Measurements from ENCODE around the gene ARHGEF4. TPM values are rescaled to one million over a fixed set of nuclear protein-coding genes. Genes with fewer than 3 reads are reported as not detected.

Gene ARHGEF4
- total RNA-seq, 1 donor from 2014 or later = 9.1 TPM

DNA sequence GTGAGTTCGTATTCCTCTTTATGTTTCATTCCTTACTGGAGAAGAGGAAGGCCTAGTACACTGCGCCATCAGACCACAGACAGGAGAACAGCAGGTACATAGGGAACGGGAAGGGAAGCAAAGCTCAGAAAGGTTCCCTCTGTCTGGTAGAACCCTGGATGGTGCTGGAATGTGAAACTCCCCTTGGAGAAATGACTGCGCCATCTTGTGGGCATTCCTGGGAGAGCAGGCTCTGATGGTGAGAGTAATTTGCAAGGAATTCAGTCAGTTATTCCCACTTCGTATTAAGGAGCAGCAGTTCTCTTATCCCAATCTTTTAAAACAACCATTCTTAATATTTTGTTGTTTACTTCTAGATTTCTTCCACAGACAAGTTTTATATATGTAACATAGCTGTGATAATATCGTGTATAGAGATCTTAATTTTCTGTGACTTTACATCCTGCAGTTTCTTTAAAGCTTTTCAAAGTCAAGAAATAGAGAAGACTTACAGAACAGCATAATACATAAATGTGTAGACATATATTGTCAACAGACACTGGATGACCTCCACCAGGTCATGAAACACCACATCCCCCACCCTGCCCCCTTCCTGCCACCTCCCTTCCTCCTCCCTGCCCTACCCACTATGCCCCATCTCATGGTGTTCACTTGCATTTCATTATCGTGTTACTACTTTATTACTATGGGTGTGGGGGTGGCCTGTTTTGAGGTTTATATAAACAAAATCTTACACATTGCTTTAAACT lies 83.9 kb downstream of the ARHGEF4 start:
- peaks cover 12% of the 10 kb centered on the region for H3K27me3 ChIP-seq (ENCODE audit: low read depth)
- TF ChIP-seq, protein P1, sequence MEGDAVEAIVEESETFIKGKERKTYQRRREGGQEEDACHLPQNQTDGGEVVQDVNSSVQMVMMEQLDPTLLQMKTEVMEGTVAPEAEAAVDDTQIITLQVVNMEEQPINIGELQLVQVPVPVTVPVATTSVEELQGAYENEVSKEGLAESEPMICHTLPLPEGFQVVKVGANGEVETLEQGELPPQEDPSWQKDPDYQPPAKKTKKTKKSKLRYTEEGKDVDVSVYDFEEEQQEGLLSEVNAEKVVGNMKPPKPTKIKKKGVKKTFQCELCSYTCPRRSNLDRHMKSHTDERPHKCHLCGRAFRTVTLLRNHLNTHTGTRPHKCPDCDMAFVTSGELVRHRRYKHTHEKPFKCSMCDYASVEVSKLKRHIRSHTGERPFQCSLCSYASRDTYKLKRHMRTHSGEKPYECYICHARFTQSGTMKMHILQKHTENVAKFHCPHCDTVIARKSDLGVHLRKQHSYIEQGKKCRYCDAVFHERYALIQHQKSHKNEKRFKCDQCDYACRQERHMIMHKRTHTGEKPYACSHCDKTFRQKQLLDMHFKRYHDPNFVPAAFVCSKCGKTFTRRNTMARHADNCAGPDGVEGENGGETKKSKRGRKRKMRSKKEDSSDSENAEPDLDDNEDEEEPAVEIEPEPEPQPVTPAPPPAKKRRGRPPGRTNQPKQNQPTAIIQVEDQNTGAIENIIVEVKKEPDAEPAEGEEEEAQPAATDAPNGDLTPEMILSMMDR (IDR thresholded peaks at IDR 0.05) = peak; percentile 75
- no peaks in the 10 kb centered on the region for H3K4me1 ChIP-seq
- H3K4me3 ChIP-seq = no peak overlapping the region
- intact Hi-C loops (cut with DNase I) = no loop called here
- no peaks in the 10 kb centered on the region for H3K36me3 ChIP-seq
- peak; percentile 50 to 75 for ATAC-seq
- H3K9me3 ChIP-seq = no peaks in the 10 kb centered on the region
- H3K27ac ChIP-seq = no peak overlapping the region
- peak; percentile 62 for DNase-seq

DNA sequence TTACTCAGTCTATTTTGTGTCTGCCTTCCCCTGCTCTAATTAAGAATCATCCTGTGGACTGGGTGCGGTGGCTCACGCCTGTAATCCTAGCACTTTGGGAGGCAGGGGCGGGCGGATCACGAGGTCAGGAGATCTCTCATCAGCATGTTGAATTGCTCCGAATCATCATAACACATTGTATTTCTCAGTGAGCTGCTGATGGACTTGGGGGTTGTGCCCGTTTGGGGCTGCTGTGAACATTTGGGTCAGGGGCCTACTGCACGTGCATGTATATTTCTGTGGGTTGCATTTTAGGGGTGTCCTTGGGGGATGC lies 84.4 kb downstream of the ARHGEF4 start:
- Histone ChIP-seq H3K4me3 (no peak overlapping the region), H3K27ac (no peak overlapping the region), H3K9me3 (no peaks in the 10 kb centered on the region), H3K4me1 (no peaks in the 10 kb centered on the region), H3K36me3 (no peaks in the 10 kb centered on the region), H3K27me3 (ENCODE audit: low read depth) (peaks cover 7% of the 10 kb centered on the region)
- intact Hi-C loops (cut with DNase I) = no loop called here
- TF ChIP-seq, protein P1 (IDR thresholded peaks at IDR 0.05) = no peak
- DNase-seq = no peak
- ATAC-seq = no peak

DNA sequence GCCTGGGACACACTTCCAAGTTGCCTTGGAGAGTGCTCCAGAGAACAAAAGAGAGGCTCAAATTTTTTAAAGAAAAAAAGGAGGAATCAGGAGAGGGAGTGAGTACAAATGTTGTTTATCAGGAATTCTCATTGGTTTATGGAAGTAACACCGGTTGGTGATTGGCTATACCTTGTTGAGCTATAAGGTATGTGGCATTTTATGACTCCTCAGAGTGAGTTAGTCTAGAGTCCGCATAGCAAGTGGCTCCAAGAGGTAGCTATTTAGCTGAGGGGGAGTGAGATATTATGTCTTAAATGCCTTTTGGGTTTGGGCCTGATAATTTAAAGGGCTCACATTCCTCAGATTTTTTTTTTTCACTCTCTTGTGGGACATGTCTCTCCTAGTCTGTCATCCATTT lies 85.7 kb downstream of the ARHGEF4 start:
- H3K36me3 ChIP-seq = no peaks in the 10 kb centered on the region
- intact Hi-C loops (cut with DNase I) = no loop called here
- no peaks in the 10 kb centered on the region for H3K27me3 ChIP-seq (ENCODE audit: low read depth)

DNA sequence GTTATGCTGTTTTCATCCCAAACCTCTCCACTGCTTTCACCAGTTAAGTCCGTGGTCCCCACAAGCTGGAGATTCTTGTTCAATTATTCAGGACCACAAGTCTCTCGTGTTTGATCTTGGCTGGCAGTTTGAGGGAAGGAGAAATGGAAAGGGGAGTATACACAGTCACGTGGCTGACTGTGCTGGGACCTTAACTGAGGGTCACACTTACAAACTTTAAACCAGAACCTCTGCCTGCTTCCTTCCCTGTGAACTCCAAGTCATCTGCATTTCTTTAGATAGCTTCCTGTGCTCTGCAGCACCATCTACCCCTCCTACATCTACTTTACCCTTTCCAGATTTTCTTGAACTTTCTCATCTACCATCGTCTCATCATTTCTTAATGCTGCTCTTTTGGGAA lies 91.7 kb downstream of the ARHGEF4 start:
- H3K4me3 ChIP-seq = no peak overlapping the region
- no peak overlapping the region for H3K27ac ChIP-seq
- H3K9me3 ChIP-seq = peaks cover 5% of the 10 kb centered on the region
- no peaks in the 10 kb centered on the region for H3K36me3 ChIP-seq
- H3K4me1 ChIP-seq = no peaks in the 10 kb centered on the region
- intact Hi-C loops (cut with DNase I) = no loop called here
- DNase-seq (no peak), ATAC-seq (no peak)
- TF ChIP-seq, protein P1 (IDR thresholded peaks at IDR 0.05) = no peak
- H3K27me3 ChIP-seq (ENCODE audit: low read depth) = no peaks in the 10 kb centered on the region

More for the DNA sequence above, 85.7 kb downstream of the ARHGEF4 start:
- DNase-seq (no peak), ATAC-seq (no peak)
- Histone ChIP-seq H3K27ac (no peak overlapping the region), H3K4me3 (no peak overlapping the region), H3K9me3 (no peaks in the 10 kb centered on the region), H3K4me1 (no peaks in the 10 kb centered on the region)
- TF ChIP-seq, protein P1 (IDR thresholded peaks at IDR 0.05) = no peak

DNA sequence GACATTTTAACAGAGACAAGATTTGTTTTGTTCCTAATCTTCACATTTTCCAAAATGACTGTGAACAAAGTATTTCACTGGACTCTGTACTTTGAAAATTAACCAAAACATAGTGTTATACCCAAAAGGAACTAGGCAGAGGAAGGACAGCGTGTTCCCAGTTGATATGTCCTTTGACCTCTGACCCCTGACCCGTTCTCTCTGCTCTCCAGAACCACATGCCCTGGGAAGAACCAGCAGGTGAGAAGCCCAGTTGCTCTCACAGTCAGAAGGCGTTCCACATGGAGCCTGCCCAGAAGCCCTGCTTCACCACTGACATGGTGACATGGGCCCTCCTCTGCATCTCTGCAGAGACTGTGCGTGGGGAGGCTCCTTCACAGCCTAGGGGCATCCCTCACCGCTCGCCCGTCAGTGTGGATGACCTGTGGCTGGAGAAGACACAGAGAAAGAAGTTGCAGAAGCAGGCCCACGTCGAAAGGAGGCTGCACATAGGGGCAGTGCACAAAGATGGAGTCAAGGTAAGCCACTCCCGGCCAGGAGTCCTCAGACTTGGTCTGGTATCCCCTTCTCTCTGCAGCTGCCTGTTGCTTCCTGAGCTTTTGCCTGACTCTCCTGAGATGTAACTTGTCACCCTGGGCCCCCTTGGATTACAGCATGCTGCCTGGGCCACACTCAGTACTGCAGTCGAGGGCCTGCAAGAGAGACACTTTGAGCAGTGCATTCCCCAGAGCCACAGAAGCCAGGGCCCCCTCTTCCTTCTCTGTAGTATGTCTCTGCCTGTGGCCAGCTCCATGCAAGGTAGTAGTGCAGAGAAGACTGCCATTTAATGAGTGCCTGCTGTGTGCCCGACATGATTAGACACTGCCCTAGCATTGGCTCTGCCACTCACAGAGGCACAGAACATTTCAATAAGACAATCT lies 94.3 kb downstream of the ARHGEF4 start:
- intact Hi-C loops (cut with DNase I) = no loop called here
- Histone ChIP-seq H3K4me3 (no peak overlapping the region), H3K27ac (no peak overlapping the region), H3K4me1 (no peaks in the 10 kb centered on the region), H3K9me3 (peaks cover 5% of the 10 kb centered on the region), H3K36me3 (no peaks in the 10 kb centered on the region), H3K27me3 (ENCODE audit: low read depth) (no peaks in the 10 kb centered on the region)
- DNase-seq (no peak), ATAC-seq (no peak)
- TF ChIP-seq, protein P1 (IDR thresholded peaks at IDR 0.05) = no peak

Measured in lower lobe of right lung (tissue), 2 donors.